Inflammatory macrophage treated with lipopolysaccharide for 1 hour (primary cell): ENCODE data around the gene EIF3D.

ENCODE experiments used
- DNase-seq, 2 donors: peaks; one replicate each; pipeline ENCODE4 v3.0.0-alpha.2; 2020 to 2022

EIF3D gene

DNA sequence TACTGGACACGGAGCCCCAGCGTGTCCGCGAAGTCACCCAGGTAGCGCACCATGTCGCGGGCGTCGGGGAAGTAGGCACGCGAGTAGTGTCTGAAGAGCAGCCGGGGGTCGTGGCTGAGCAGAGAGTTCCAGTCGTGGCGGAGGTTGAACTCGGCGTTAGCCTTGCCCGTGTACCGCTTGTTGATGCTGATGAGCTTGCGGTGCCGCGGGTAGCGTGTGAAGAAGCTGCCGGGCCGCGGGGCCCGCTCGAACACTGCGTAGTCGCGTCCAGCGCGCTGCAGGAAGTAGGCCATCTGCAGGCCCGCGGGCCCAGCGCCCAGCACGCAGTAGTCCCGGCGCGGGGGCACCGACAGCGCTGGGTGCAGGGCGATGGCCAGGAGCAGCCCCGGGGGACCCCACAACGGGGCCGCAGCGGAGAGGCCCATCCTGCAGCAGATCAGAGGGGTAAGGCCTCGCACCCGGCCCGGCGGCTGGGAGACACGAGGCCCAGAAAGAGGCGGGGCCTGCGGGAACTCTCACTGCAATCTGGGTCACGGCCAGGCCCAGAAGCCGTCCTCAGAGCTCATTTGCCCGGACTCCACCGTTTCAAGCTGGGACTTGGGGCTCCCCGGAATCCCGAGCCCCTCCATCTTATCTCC is 22.8 kb downstream of the EIF3D start:
- no peak for DNase-seq

DNA sequence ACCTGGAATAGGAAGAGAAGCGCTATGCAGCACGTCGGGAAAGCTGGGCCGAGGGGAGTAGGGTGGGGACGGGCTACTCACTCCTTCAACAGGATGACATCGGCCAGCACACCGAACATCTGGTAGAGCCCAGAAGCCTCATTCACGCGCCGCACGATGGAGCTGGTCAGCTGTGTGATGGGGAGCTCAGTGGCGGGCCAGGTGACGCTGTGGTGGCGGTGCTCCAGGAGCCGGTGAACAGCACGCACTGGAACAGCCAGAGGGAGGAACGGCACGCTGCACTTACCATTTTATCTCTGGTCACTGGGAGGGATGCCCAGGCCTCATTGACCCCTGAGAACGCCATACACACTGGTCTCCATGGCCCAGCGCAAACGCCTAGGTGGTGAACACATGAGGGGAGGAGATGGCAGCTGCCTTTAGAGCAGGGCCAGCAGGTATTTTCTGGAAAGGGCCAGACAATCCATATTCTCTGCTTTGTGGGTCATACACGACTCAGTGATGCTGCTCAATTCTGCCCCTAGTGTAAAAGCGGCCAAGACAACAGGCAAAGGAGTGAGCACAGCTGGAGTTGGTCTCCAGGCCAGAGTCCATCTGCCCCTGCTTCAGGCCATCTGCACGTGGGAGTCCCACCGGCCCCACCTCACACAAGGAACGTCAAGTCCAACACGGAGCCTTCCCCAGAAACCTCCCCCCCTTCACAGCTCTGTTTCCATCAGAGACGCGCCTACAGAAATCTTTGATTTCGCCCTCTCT is 30.9 kb downstream of the EIF3D start:
- no peak for DNase-seq

DNA sequence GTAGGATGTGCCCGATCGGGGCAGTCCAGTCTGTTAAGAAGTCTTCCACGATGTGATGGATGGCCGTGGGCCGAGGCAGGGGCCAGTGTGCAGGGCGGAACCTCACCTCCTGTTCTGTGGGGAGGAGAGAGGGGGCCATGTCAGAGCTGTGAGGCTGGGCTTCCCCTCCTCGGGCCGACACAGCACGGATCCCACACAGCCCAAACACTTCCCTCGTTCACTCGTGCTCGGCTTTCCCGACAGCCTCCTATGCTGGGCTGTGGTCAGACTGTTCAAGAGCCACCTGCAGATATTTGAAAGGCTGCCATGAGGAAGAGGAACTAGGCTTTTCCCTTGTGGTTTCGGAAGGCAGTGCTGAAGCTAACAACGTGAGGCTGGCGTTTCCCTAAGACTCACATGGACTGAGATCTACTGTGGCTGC is 35.3 kb downstream of the EIF3D start:
- DNase-seq = peak; percentile 81 to 84

- DNase-seq = no peak
Measured at GRCh38 chr22:36492109-36492508, 36.9 kb downstream of the EIF3D start.

DNA sequence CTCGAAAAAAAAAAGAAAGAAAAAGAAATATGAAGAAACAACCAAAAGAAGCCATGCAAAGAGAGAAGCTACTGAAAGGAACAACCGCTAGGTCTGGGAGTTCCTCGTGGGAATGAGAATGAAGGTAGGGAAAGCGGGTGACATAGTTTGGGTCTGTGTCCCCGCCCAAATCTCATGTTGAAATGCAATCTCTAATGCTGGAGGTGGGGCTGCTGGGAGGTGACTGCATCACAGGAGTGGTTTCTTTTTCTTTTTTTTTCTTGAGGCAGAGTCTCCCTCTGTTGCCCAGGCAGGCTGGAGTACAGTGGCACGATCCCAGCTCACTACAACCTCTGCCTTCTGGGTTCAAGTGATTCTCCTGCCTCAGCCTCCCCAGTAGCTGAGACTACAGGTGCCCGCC is 37.8 kb downstream of the EIF3D start:
- DNase-seq = no peak

DNA sequence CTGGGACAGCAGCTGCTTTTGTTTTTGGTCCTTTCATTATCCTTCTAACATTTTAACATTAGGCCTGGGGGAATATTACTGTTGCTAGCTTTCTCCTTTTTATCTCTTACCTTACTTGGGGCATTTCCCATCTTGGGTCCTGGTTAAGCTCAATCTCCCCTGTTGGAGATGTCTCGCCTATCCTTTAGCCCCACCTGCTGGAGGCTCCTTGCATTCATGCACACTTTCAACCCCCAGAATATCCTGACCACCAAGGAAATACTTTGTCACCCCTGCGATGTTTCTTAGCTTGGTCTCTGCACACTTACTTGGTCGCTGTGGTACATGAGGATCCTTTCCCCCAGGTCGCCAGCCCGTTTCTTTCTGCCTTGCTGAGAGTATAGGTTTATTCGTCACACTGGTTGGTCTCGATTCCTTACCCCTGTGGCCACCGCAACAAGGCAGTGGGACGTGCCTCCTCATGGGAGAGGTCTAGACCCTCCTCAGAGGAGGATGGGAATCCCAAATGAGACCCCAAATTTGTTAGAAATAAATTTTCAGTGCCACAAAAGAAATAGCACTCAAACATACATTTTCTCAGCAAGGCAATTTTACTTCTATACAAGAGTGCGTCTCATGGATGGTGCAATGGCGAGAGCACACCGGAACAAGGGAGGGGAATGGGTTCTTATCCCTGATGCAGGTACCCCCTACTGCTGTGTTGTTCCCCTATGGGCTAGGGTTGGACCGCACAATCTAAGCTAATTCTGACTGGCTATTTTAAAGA is 42.2 kb downstream of the EIF3D start:
- peak in 1 of 2 donors; percentile 40 for DNase-seq

DNA sequence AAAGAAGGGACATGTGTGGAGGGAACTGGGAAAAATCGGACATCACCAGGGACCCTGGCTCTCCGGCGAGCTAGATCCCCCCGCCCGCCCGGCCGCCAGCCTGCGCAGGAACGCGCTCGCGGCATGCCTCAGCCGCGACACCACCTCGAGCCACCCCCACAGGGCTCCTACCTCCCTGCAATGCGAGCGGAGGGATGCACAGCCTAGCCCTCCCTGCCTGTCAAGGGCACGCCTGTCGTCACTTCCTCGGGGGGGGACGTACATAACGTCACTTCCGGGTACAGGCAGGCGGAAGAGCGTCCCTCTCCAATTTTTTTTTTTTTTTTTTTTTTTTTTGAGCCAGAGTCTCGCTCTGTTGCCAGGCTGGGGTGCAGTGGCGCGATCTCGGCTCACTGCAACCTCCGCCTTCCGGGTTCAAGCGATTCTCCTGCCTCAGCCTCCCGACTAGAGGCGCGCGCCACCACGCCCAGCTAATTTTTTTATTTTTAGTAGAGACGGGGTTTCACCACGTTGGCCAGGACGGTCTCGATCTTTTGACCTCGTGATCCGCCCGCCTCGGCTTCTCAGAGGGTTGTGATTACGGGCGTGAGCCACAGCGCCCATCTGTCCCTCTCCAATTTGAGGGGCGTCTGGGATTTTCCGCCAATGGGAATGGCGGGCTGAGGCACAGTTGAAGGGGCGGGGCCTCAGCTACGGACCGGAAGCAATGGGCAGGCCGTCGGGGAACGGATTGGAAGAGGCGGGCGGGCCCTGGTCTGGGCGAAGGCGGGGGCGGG is 47.4 kb downstream of the EIF3D start, which contains the start of gene TXN2:
Gene TXN2 (minus strand): TSS at position 248 of the 776 bp plus-strand sequence. CDS start 803 bp downstream, outside the sequence.
- peak; percentile 90 to 93 for DNase-seq

GRCh38 chr22:36480941-36481392 is 48.0 kb downstream of the EIF3D start:
- DNase-seq = peak in 1 of 2 donors; percentile 79

DNA sequence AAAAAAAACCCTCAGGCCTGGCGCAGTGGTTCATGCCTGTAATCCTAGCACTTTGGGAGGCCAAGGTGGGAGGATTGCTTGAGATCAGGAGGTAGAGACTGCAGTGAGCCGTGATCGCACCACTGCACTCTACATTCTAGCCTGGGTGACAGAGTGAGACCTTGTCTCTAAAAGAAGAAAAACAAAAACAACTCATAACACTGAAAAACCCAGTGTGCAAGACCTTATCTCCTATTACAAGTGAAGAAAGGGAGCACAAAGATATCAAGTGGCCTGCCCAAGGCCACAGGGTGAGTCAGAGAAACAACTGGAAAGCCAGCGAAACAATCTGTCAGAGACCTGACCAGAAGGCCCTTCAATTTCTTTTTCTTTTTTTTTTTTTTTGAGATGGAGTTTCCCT is 50.0 kb downstream of the EIF3D start:
- DNase-seq = no peak

DNA sequence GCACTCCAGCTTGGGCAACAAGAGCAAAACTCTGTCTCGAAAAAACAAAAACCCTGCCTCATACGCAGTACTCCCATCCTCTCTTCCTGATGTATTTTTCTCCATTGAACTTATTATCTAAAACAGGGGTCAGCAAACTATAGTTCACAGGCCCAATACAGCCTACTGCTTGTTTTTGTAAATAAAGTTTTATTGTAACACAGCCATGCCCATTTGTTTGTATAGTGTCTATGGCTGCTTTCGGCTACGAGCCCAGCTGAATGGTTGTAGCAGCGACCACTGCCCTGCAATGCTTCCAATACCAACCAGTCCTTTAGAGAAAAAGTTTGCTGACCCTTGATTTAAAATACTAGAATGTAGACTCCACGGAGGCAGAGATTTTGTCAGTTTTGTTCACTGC is 53.6 kb downstream of the EIF3D start:
- no peak for DNase-seq

- no peak for DNase-seq
Measured at GRCh38 chr22:36472689-36473088, 56.3 kb downstream of the EIF3D start.

DNA sequence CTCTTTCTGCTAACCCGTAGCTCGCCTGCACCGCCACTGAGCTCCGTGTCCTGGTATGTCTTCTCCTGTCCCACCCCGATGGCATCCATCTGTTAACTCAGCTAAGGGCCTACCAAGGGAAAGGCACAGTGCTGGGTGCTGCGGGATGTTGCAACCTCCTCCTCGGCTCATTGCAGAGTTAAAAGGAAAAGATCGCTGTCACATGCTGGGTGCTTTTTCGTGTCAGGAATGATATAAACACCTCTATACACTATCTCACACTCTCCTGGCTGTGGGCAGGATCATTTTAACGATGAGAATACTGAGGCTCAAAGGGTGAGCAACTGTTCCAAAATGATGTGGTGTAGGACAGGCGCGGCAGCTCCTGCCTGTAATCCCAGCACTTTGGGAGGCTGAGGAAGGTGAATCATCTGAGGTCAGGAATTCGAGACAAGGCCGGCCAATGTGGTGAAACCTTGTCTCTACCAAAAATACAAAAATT is 57.6 kb downstream of the EIF3D start:
- no peak for DNase-seq

DNA sequence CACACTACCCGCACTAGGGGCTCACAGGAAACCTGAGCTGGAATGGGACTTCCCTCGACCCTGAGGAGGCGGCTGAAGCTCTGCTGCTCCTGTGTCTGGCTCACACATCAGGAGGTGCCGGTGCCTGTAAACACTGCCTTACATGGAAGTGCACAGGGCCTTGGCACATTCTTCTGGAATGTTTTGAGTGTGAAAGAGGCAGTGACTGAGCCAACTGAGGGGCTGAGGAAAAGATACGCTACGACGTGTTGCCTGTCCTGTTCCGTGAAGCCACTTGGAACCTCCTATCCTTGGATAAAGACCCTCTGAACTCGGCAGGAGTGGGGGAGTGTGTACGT is 58.0 kb downstream of the EIF3D start:
- no peak for DNase-seq

- DNase-seq = peak; percentile 68 to 88
Measured at GRCh38 chr22:36470162-36470993, 58.6 kb downstream of the EIF3D start.

GRCh38 chr22:36469094-36469710 is 59.8 kb downstream of the EIF3D start:
- no peak for DNase-seq

- peak in 1 of 2 donors; percentile 9 for DNase-seq
Measured at GRCh38 chr22:36467946-36468345, 61.0 kb downstream of the EIF3D start.

DNA sequence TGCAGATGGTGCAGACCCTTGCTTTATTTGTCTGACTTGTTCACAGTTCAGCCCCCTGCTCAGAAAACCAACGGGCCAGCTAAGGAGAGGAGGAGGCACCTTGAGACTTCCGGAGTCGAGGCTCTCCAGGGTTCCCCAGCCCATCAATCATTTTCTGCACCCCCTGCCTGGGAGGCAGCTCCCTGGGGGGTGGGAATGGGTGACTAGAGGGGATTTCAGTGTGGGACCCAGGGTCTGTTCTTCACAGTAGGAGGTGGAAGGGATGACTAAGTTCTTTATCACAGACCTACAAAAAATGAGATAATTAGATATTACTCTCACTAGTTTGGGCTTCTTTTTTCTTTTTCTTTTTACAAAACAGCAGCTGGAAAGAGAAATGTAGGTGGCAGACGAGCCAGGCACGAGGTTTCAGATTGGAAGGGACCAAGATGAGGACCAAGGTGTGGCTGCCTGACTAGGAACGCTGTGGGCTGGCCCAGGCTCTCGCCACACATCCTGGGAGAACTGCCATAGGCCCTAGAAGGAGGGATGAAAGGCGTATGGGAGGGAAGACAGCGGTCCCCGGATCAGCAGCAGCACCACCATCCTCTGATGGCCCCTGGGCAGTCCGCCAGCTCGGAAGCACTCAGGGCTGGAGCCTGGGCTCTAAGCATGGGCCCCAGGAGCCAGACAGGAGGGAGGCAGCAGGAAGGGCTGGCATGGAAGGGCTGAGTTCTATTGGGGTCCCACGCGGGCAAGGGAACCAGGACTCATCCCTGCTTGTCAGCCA is 61.7 kb downstream of the EIF3D start:
- no peak for DNase-seq

DNA sequence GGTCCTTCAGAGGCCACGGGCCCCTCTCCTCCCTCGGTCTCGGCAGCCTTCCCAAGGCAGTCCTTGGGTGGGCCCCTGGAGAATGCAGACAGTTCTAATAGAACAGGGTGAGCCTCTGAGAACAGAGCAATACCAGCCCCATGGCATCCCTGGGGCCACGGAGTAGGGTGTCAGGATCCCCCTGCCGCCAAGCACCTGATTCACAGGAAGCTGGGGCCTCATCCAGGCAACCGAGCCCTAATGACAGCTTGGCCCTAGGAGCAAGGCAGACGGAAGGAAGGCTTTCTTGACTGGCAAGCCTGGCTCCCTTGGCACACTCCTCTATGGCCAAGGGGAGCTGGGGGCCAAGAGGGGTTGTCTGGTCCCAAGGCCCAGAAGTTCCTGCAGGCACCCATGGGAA is 62.7 kb downstream of the EIF3D start:
- no peak for DNase-seq

DNA sequence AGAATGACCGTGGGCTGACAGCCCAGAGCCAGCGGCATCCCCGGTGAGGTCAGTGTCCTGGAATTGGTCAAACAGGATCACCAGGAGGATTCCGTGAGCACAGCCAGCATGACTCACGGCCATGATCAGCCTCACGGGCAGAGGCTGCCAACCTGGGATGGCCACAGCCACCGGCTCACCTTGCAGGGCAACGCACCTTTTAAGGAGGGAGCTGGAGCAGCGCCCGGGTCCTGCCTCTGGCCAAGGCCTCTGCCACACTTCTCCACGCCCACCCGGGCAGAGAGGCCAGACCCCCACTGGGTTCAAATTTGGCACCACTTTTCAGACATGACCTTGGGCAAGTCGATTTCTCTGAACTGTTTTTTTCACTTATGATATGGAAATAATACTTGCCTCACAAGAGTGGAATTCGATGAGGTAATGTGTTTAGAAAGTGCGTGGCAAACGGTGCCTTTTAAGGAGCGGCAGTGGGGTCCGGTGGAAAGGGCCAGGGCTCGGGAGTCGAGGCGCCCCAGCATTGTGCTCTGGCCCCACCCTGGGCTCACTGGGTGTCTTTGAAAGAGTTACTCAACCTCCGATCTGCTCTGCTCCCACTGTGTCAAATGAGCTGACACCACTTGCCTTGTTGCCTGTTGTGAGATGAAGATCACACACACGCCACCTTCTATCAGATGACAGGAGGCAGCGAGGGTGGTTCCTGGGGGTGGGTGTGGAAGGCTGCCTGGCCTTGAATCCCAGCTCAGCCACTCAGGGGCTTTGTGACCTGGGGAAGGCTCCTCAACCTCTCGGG is 63.5 kb downstream of the EIF3D start:
- no peak for DNase-seq
